HL-60 (cell line): ENCODE results near the gene ZNF511.

Experiments
- DNase-seq, 2 experiments: peaks; one replicate each; pipeline ENCODE4 v3.0.0-alpha.2; 2010 to 2020; ENCODE audit warnings: low read depth in 1 of 2, low spot score in 1 of 2
- H3K27ac ChIP-seq: fragments of 250-450 bp; sonication (Bioruptor Pico); replicated peaks from 2 replicates; pipeline ENCODE4 v1.5.1; 2020; ENCODE audit warnings: mild to moderate bottlenecking, moderate library complexity
- H3K27me3 ChIP-seq: fragments of 250-450 bp; sonication (Bioruptor Pico); 2 replicates; pipeline ENCODE4 v1.5.1; 2021; ENCODE audit warnings: mild to moderate bottlenecking, moderate library complexity; ENCODE audit not compliant: insufficient read depth, poor library complexity, severe bottlenecking
- H3K4me3 ChIP-seq: replicated peaks from 2 replicates; pipeline ENCODE4 v1.5.1; 2011; ENCODE audit warnings: mild to moderate bottlenecking, control low read depth, low read length; ENCODE audit not compliant: insufficient read depth
- GABPA ChIP-seq: IDR thresholded peaks from 2 replicates; pipeline ENCODE4 v1.6.1; 2012; ENCODE audit warnings: low read depth
- POLR2AphosphoS5 ChIP-seq: IDR thresholded peaks from 2 replicates; pipeline ENCODE4 v1.6.1; 2012; ENCODE audit warnings: low read depth
- SPI1 ChIP-seq: IDR thresholded peaks from 2 replicates; pipeline ENCODE4 v1.6.1; 2012; ENCODE audit warnings: low read depth, mild to moderate bottlenecking, borderline replicate concordance
- TF ChIP-seq, protein P1 (sequence below): IDR thresholded peaks from 2 replicates; pipeline ENCODE4 v1.6.1; 2012; ENCODE audit warnings: low read depth; ENCODE audit not compliant: insufficient replicate concordance
- TF ChIP-seq, protein P2 (sequence below): IDR thresholded peaks from one replicate; pipeline ENCODE4 v1.5.1; 2011; ENCODE audit warnings: low read length, control low read depth, inconsistent platforms; ENCODE audit not compliant: insufficient read depth

Gene ZNF511

DNA sequence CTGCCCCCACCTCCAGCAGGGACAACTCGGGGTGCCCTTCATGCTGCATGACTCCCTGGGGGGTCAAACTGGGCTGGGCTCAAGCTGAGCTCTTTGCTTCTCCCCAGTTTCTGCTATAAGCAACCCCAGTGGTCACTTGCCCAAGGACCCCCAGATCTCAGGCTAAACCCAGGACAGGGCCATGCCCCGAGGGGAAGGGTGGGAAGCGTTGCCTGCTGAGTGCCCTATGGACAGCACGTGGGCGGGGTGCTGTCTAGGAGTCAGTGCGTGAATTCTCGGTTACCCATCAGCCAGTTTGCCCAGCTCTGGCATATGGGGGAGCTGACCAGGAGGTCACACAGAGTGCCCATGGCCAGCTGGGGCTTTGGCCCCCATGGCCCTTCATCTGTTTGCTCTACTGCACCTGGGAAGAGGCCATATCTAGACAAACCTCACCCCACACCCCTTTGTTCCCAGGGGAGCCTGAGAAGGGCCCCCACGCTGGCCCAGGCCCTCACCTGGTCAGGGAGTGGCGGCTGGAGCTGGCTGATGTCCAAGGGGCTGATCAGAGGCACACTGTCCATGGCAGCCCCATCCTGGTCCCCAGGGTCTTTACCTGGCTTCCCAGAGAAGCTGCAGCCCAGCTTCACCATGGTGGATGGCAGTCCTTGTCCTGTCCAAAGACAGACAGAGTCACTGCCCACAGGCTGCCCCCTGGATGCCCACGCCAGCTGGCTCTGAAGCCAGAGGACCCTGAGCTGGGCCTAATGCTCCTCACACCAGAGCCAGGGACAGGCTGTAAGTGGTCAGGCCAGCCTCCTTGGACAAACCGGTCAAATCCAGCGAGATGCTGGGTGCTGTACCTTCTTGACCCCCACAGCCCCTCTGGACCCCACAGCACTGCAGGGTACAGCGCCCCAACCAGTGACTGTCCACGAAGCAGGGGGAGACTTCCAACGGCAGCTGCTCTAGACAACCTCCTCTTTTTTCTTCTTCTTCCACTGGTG is 19.9 kb downstream of the ZNF511 start:
- DNase-seq: no peak
- H3K27ac ChIP-seq: no peak overlapping the region
- TF ChIP-seq, protein P1, sequence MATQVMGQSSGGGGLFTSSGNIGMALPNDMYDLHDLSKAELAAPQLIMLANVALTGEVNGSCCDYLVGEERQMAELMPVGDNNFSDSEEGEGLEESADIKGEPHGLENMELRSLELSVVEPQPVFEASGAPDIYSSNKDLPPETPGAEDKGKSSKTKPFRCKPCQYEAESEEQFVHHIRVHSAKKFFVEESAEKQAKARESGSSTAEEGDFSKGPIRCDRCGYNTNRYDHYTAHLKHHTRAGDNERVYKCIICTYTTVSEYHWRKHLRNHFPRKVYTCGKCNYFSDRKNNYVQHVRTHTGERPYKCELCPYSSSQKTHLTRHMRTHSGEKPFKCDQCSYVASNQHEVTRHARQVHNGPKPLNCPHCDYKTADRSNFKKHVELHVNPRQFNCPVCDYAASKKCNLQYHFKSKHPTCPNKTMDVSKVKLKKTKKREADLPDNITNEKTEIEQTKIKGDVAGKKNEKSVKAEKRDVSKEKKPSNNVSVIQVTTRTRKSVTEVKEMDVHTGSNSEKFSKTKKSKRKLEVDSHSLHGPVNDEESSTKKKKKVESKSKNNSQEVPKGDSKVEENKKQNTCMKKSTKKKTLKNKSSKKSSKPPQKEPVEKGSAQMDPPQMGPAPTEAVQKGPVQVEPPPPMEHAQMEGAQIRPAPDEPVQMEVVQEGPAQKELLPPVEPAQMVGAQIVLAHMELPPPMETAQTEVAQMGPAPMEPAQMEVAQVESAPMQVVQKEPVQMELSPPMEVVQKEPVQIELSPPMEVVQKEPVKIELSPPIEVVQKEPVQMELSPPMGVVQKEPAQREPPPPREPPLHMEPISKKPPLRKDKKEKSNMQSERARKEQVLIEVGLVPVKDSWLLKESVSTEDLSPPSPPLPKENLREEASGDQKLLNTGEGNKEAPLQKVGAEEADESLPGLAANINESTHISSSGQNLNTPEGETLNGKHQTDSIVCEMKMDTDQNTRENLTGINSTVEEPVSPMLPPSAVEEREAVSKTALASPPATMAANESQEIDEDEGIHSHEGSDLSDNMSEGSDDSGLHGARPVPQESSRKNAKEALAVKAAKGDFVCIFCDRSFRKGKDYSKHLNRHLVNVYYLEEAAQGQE: no peak
- TF ChIP-seq GABPA (no peak), SPI1 (no peak), POLR2AphosphoS5 (no peak)
- TF ChIP-seq, protein P2, sequence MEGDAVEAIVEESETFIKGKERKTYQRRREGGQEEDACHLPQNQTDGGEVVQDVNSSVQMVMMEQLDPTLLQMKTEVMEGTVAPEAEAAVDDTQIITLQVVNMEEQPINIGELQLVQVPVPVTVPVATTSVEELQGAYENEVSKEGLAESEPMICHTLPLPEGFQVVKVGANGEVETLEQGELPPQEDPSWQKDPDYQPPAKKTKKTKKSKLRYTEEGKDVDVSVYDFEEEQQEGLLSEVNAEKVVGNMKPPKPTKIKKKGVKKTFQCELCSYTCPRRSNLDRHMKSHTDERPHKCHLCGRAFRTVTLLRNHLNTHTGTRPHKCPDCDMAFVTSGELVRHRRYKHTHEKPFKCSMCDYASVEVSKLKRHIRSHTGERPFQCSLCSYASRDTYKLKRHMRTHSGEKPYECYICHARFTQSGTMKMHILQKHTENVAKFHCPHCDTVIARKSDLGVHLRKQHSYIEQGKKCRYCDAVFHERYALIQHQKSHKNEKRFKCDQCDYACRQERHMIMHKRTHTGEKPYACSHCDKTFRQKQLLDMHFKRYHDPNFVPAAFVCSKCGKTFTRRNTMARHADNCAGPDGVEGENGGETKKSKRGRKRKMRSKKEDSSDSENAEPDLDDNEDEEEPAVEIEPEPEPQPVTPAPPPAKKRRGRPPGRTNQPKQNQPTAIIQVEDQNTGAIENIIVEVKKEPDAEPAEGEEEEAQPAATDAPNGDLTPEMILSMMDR: no peak
- no peak overlapping the region for H3K4me3 ChIP-seq
- H3K27me3 ChIP-seq: peaks cover 38% of the 10 kb centered on the region

GRCh38 chr10:133329491-133330202 is 20.9 kb downstream of the ZNF511 start:
- peak; percentile 74 to 80 for DNase-seq
- H3K27me3 ChIP-seq: peaks cover 40% of the 10 kb centered on the region
- no peak overlapping the region for H3K27ac ChIP-seq
- no peak overlapping the region for H3K4me3 ChIP-seq
- TF ChIP-seq SPI1: no peak
- TF ChIP-seq GABPA: no peak
- TF ChIP-seq, protein P2: peak; percentile 86

DNA sequence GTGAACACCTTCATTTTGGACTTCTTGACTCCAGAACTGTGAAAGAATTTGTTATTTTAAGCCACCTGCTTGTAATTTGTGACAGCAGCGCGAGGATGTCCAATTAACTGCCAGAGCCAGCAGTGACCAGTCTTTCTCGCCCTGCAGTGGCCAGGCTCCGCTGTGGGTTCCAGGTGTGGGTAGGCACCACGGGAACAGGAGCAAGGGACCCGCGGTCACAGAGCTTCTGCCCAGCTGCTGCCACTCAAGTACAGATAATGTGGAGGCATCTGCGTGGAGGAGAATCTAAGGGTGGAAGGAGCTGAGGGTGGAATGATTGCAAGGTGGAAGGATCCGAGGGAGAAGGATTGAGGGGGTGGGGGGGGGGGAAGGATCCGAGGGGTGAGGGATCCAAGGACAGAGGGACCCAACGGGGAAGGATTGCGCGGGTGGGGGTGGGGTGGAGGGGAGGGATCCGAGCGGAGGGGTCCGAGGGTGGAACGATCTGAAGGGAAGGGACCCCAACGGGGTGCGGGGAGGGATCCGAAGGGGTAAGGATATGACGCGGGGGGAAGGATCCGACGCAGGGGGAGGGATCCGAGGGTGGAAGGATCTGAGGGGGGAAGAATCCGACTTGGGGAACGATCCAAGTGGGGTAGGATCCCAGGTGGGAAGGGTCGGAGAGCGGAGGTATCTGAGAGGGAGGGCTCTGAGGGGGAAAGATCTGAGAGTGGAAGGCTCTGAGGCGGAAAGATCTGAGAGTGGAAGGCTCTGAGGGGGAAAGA is 24.4 kb downstream of the ZNF511 start:
- Histone ChIP-seq H3K4me3 (no peak overlapping the region), H3K27me3 (peaks cover 33% of the 10 kb centered on the region), H3K27ac (no peak overlapping the region)
- no peak for DNase-seq
- TF ChIP-seq, protein P2: no peak
- TF ChIP-seq SPI1 (no peak), GABPA (no peak), POLR2AphosphoS5 (no peak)
- TF ChIP-seq, protein P1: no peak
